Inferior parietal cortex (tissue), 1 donor: Measurements from ENCODE around the gene SNX24.

Experiments used
- DNase-seq: peaks from one replicate; pipeline ENCODE4 v3.0.0-alpha.2; 2016; ENCODE audit errors: extremely low spot score

SNX24 gene

GRCh38 chr5:122919969-122920368 is 74.6 kb downstream of the SNX24 start:
- no peak for DNase-seq

GRCh38 chr5:122921826-122922225 is 76.4 kb downstream of the SNX24 start:
- DNase-seq: no peak

GRCh38 chr5:122924203-122924602 is 78.8 kb downstream of the SNX24 start:
- no peak for DNase-seq

- DNase-seq: no peak
Measured at GRCh38 chr5:122924719-122925395, 79.4 kb downstream of the SNX24 start.

- no peak for DNase-seq
Measured at GRCh38 chr5:122929001-122929400, 83.6 kb downstream of the SNX24 start.

- DNase-seq: no peak
Measured at GRCh38 chr5:122929980-122930379, 84.6 kb downstream of the SNX24 start.

- DNase-seq: no peak
Measured at GRCh38 chr5:122933956-122934355, 88.5 kb downstream of the SNX24 start.

- no peak for DNase-seq
Measured at GRCh38 chr5:122936088-122936487, 90.7 kb downstream of the SNX24 start.

GRCh38 chr5:122937914-122938313 is 92.5 kb downstream of the SNX24 start:
- DNase-seq: no peak

GRCh38 chr5:122940890-122941289 is 95.5 kb downstream of the SNX24 start:
- no peak for DNase-seq

- DNase-seq: no peak
Measured at GRCh38 chr5:122941737-122942136, 96.3 kb downstream of the SNX24 start.

- no peak for DNase-seq
Measured at GRCh38 chr5:122942164-122942914, 96.9 kb downstream of the SNX24 start.

- no peak for DNase-seq
Measured at GRCh38 chr5:122943050-122943698, 97.8 kb downstream of the SNX24 start.

GRCh38 chr5:122944051-122944450 is 98.6 kb downstream of the SNX24 start:
- DNase-seq: no peak

- no peak for DNase-seq
Measured at GRCh38 chr5:122947372-122947771, 102.0 kb downstream of the SNX24 start.

GRCh38 chr5:122947772-122948171 is 102.4 kb downstream of the SNX24 start:
- no peak for DNase-seq

- DNase-seq: no peak
Measured at GRCh38 chr5:122948319-122948718, 102.9 kb downstream of the SNX24 start.

- DNase-seq: no peak
Measured at GRCh38 chr5:122951658-122952057, 106.2 kb downstream of the SNX24 start.

- DNase-seq: no peak
Measured at GRCh38 chr5:122954719-122955118, 109.3 kb downstream of the SNX24 start.

GRCh38 chr5:122957457-122957856 is 112.0 kb downstream of the SNX24 start:
- no peak for DNase-seq

- no peak for DNase-seq
Measured at GRCh38 chr5:122959740-122960445, 114.5 kb downstream of the SNX24 start.

GRCh38 chr5:122963305-122963704 is 117.9 kb downstream of the SNX24 start:
- DNase-seq: no peak
